Neural cell (in vitro differentiated cells): ENCODE results near the gene MEIS1. TPM values are rescaled to one million over a fixed set of nuclear protein-coding genes. Genes with fewer than 3 reads are reported as not detected.

Source experiments
- H2AFZ ChIP-seq: fragments of 200-600, 300-800 bp; sonication (generic), shearing (Covaris generic); 2 replicates; pipeline ENCODE4 v1.6.0; 2014; ENCODE audit warnings: low read depth, mild to moderate bottlenecking, antibody characterized with exemption, low read length, moderate library complexity
- H3F3A ChIP-seq: fragments of 200-600 bp; shearing (Covaris generic); 2 replicates; pipeline ENCODE4 v1.6.1; 2016; ENCODE audit warnings: mild to moderate bottlenecking, moderate library complexity, mixed read lengths, antibody characterized with exemption, low read length; ENCODE audit not compliant: insufficient read depth, poor library complexity, severe bottlenecking
- H3K27ac ChIP-seq: fragments of 200-600, 300-800 bp; sonication (generic), shearing (Covaris generic); 2 replicates; pipeline ENCODE4 v1.5.1; 2014; ENCODE audit warnings: mild to moderate bottlenecking, low read length, moderate library complexity
- H3K27me3 ChIP-seq: fragments of 300-800, 200-600 bp; sonication (generic), shearing (Covaris generic); 2 replicates; pipeline ENCODE4 v1.6.0; 2014; ENCODE audit warnings: mild to moderate bottlenecking, low read depth, low read length, moderate library complexity; ENCODE audit not compliant: insufficient read depth
- H3K36me3 ChIP-seq: fragments of 300-800, 200-600 bp; sonication (generic), shearing (Covaris generic); 2 replicates; pipeline ENCODE4 v1.5.1; 2014; ENCODE audit warnings: mild to moderate bottlenecking, antibody characterized with exemption, low read length, moderate library complexity; ENCODE audit not compliant: insufficient read depth
- H3K4me2 ChIP-seq: fragments of 300-800, 200-600 bp; sonication (generic), shearing (Covaris generic); 2 replicates; pipeline ENCODE4 v1.6.0; 2014; ENCODE audit warnings: mild to moderate bottlenecking, low read length
- H3K4me3 ChIP-seq: fragments of 300-800, 200-600 bp; sonication (generic), shearing (Covaris generic); 2 replicates; pipeline ENCODE4 v1.5.1; 2014; ENCODE audit warnings: mild to moderate bottlenecking, low read length, moderate library complexity
- H3K79me2 ChIP-seq: fragments of 200-600 bp; shearing (Covaris generic); replicated peaks from 2 replicates; pipeline ENCODE4 v1.6.0; 2014; ENCODE audit warnings: mild to moderate bottlenecking, low read length, moderate library complexity; ENCODE audit not compliant: insufficient read depth
- H3K9ac ChIP-seq: fragments of 300-800, 200-600 bp; sonication (generic), shearing (Covaris generic); 2 replicates; pipeline ENCODE4 v1.6.1; 2016; ENCODE audit warnings: mild to moderate bottlenecking, low read length, mixed read lengths
- H3K9me2 ChIP-seq: fragments of 200-600 bp; shearing (Covaris generic); 2 replicates; pipeline ENCODE4 v1.6.1; 2016; ENCODE audit warnings: mild to moderate bottlenecking, low read length, mixed read lengths; ENCODE audit not compliant: insufficient read depth
- H3K9me3 ChIP-seq: fragments of 200-600, 300-800 bp; sonication (generic), shearing (Covaris generic); 2 replicates; pipeline ENCODE4 v1.6.1; 2016; ENCODE audit warnings: mild to moderate bottlenecking, mixed run types, low read length, moderate library complexity, mixed read lengths
- H4K20me1 ChIP-seq: fragments of 200-600 bp; shearing (Covaris generic); 2 replicates; pipeline ENCODE4 v1.6.1; 2016; ENCODE audit warnings: mild to moderate bottlenecking, mixed run types; ENCODE audit not compliant: insufficient read depth
- CTCF ChIP-seq: fragments of 450-650 bp; IDR thresholded peaks from 2 replicates; pipeline ENCODE4 v1.5.1; 2014; ENCODE audit warnings: antibody characterized with exemption, mild to moderate bottlenecking, moderate library complexity; ENCODE audit not compliant: poor library complexity, severe bottlenecking
- EP300 ChIP-seq: fragments of 450-650 bp; conservative IDR thresholded peaks from 2 replicates; pipeline ENCODE4 v1.6.1; 2014; ENCODE audit warnings: antibody characterized with exemption, mild to moderate bottlenecking, moderate library complexity; ENCODE audit not compliant: poor library complexity, severe bottlenecking
- EZH2 ChIP-seq: fragments of 200-600, 300-800 bp; shearing (Covaris generic), sonication (generic); IDR thresholded peaks from 2 replicates; pipeline ENCODE4 v1.6.1; 2014; ENCODE audit warnings: antibody characterized with exemption, low read length, borderline replicate concordance, mild to moderate bottlenecking; ENCODE audit not compliant: insufficient read depth, poor library complexity, severe bottlenecking
- MXI1 ChIP-seq: fragments of 450-650 bp; conservative IDR thresholded peaks from 2 replicates; pipeline ENCODE4 v1.6.1; 2014; ENCODE audit warnings: antibody characterized with exemption, mild to moderate bottlenecking; ENCODE audit not compliant: poor library complexity, severe bottlenecking
- POLR2AphosphoS5 ChIP-seq: IDR thresholded peaks from 2 replicates; pipeline ENCODE4 v1.6.1; 2012
- RAD21 ChIP-seq: fragments of 450-650 bp; conservative IDR thresholded peaks from 2 replicates; pipeline ENCODE4 v1.6.1; 2014; ENCODE audit warnings: antibody characterized with exemption, mild to moderate bottlenecking, moderate library complexity
- SMC3 ChIP-seq: fragments of 450-650 bp; conservative IDR thresholded peaks from 2 replicates; pipeline ENCODE4 v1.6.1; 2014; ENCODE audit warnings: antibody characterized with exemption, mild to moderate bottlenecking, moderate library complexity; ENCODE audit not compliant: poor library complexity
- TAF1 ChIP-seq: IDR thresholded peaks from 2 replicates; pipeline ENCODE4 v1.6.1; 2012; ENCODE audit warnings: low read depth
- polyA plus RNA-seq: library from polyadenylated mRNA; depleted of rRNA; stranded (reverse); fragments of >200 nt; gene quantifications from 2 replicates; pipeline ENCODE4 v1.2.3, GENCODE V29; 2014
- TF ChIP-seq, protein P1 (sequence below): IDR thresholded peaks from 2 replicates; pipeline ENCODE4 v1.6.1; 2012; ENCODE audit warnings: borderline replicate concordance

MEIS1 gene
- polyA plus RNA-seq, 1 donor from 2014 or later, result 46.5 TPM

- Histone ChIP-seq H3K27me3 (peaks cover 14% of the 10 kb centered on the region), H2AFZ (no peak overlapping the region), H3K9ac (peak overlapping the region; percentile 44), H3K27ac (no peak overlapping the region), H3K79me2 (peaks cover 76% of the 10 kb centered on the region), H3K4me2 (no peak overlapping the region), H3F3A (no peaks in the 10 kb centered on the region), H3K9me3 (no peaks in the 10 kb centered on the region), H4K20me1 (no peaks in the 10 kb centered on the region), H3K4me3 (peak overlapping the region; percentile 55), H3K36me3 (no peaks in the 10 kb centered on the region), H3K9me2 (no peaks in the 10 kb centered on the region)
- TF ChIP-seq TAF1 (no peak), SMC3 (no peak), EZH2 (no peak), RAD21 (no peak), MXI1 (no peak), EP300 (no peak), POLR2AphosphoS5 (peak; percentile 13), CTCF (peak; percentile 11)
- TF ChIP-seq, protein P1, sequence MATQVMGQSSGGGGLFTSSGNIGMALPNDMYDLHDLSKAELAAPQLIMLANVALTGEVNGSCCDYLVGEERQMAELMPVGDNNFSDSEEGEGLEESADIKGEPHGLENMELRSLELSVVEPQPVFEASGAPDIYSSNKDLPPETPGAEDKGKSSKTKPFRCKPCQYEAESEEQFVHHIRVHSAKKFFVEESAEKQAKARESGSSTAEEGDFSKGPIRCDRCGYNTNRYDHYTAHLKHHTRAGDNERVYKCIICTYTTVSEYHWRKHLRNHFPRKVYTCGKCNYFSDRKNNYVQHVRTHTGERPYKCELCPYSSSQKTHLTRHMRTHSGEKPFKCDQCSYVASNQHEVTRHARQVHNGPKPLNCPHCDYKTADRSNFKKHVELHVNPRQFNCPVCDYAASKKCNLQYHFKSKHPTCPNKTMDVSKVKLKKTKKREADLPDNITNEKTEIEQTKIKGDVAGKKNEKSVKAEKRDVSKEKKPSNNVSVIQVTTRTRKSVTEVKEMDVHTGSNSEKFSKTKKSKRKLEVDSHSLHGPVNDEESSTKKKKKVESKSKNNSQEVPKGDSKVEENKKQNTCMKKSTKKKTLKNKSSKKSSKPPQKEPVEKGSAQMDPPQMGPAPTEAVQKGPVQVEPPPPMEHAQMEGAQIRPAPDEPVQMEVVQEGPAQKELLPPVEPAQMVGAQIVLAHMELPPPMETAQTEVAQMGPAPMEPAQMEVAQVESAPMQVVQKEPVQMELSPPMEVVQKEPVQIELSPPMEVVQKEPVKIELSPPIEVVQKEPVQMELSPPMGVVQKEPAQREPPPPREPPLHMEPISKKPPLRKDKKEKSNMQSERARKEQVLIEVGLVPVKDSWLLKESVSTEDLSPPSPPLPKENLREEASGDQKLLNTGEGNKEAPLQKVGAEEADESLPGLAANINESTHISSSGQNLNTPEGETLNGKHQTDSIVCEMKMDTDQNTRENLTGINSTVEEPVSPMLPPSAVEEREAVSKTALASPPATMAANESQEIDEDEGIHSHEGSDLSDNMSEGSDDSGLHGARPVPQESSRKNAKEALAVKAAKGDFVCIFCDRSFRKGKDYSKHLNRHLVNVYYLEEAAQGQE, result no peak
These were observed 11.3 kb downstream of the MEIS1 start for GRCh38 chr2:66445925-66446871.

- H3K79me2 ChIP-seq, result peaks cover 72% of the 10 kb centered on the region
- H3F3A ChIP-seq, result no peaks in the 10 kb centered on the region
- no peaks in the 10 kb centered on the region for H3K9me2 ChIP-seq
- no peak overlapping the region for H2AFZ ChIP-seq
- no peak for TF ChIP-seq RAD21
- no peak for TF ChIP-seq EZH2
- no peak for TF ChIP-seq SMC3
- TF ChIP-seq CTCF, result no peak
- TF ChIP-seq, protein P1, result no peak
- TF ChIP-seq TAF1, result no peak
- TF ChIP-seq EP300, result no peak
- H3K4me2 ChIP-seq, result no peak overlapping the region
- no peak overlapping the region for H3K9ac ChIP-seq
- peak overlapping the region; percentile 55 for H3K4me3 ChIP-seq
- peaks cover 11% of the 10 kb centered on the region for H3K27me3 ChIP-seq
- no peak overlapping the region for H3K27ac ChIP-seq
- H3K36me3 ChIP-seq, result no peaks in the 10 kb centered on the region
- no peaks in the 10 kb centered on the region for H3K9me3 ChIP-seq
- no peaks in the 10 kb centered on the region for H4K20me1 ChIP-seq
These were observed 12.0 kb downstream of the MEIS1 start for GRCh38 chr2:66446941-66447340.
